Measurements from ENCODE around the gene C20orf96. TPM values are rescaled to one million over a fixed set of nuclear protein-coding genes. Genes with fewer than 3 reads are reported as not detected.

The C20orf96 gene
- total and polyA plus RNA-seq, 2 experiments from 2014 or later = 0.32 to 4.5 TPM

- H3K27me3 ChIP-seq (replicated peaks; ENCODE audit: insufficient read depth) = no peaks in the 10 kb centered on the region
- no peak overlapping the region for H3K27ac ChIP-seq
- no peaks in the 10 kb centered on the region for H3K9me3 ChIP-seq (ENCODE audit: low read depth)
- no peak overlapping the region for H3K4me3 ChIP-seq
- TF ChIP-seq EZH2phosphoT487 (IDR thresholded peaks at IDR 0.05; ENCODE audit: insufficient read depth, low read depth) (no peak), EZH2 (IDR thresholded peaks at IDR 0.05; ENCODE audit: insufficient read depth, poor library complexity, severe bottlenecking) (no peak)
- H3K4me2 ChIP-seq (ENCODE audit: unreplicated experiment) = no peak overlapping the region
- no peaks in the 10 kb centered on the region for H3K9me2 ChIP-seq (ENCODE audit: insufficient read depth)
- H2AFZ ChIP-seq = no peak overlapping the region
- DNase-seq = no peak
- H3K4me1 ChIP-seq (ENCODE audit: insufficient read depth) = peaks cover 6% of the 10 kb centered on the region
- H3F3A ChIP-seq (ENCODE audit: insufficient read depth) = peaks cover 7% of the 10 kb centered on the region; the same call in 1 of the 2 replicates
- H4K20me1 ChIP-seq (ENCODE audit: insufficient read depth) = peaks cover 11% of the 10 kb centered on the region; the same call in 1 of the 2 replicates
- WGBS, 2 experiments (ENCODE audit: low coverage in 1 of 2, low lambda C conversion rate in 2 of 2, missing lambda C conversion rate in 2 of 2) = 62 to 65% methylated on average over 13 of the region's 13 CpGs
- H3K9ac ChIP-seq = no peak overlapping the region
- in situ Hi-C loops (cut with MboI) = no loop called here
- H3K79me2 ChIP-seq (ENCODE audit: insufficient read depth) = peaks cover 46% of the 10 kb centered on the region
- no peaks in the 10 kb centered on the region for H3K36me3 ChIP-seq (ENCODE audit: low read depth)
These were observed 11.6 kb upstream of the C20orf96 start for GRCh38 chr20:301886-302848.

GRCh38 chr20:300345-300990 lies 9.9 kb upstream of the C20orf96 start:
- peak overlapping the region; percentile 92 for H3K4me3 ChIP-seq
- no peaks in the 10 kb centered on the region for H3K9me3 ChIP-seq (ENCODE audit: low read depth)
- TF ChIP-seq EZH2 (IDR thresholded peaks at IDR 0.05; ENCODE audit: insufficient read depth, poor library complexity, severe bottlenecking) = no peak
- no peak for TF ChIP-seq EZH2phosphoT487 (IDR thresholded peaks at IDR 0.05; ENCODE audit: insufficient read depth, low read depth)
- no peaks in the 10 kb centered on the region for H3K9me2 ChIP-seq (ENCODE audit: insufficient read depth)
- DNase-seq = peak; percentile 7
- H3K27ac ChIP-seq = no peak overlapping the region
- in situ Hi-C loops (cut with MboI) = no loop called here
- H2AFZ ChIP-seq = no peak overlapping the region
- no peaks in the 10 kb centered on the region for H3K36me3 ChIP-seq (ENCODE audit: low read depth)
- H3K4me2 ChIP-seq (ENCODE audit: unreplicated experiment) = peak overlapping the region; percentile 87
- H3K4me1 ChIP-seq (ENCODE audit: insufficient read depth) = peaks cover 15% of the 10 kb centered on the region
- WGBS, 2 experiments (ENCODE audit: low coverage in 1 of 2, low lambda C conversion rate in 2 of 2, missing lambda C conversion rate in 2 of 2) = 56% methylated on average over 10 of the region's 10 CpGs
- peaks cover 59% of the 10 kb centered on the region for H3K79me2 ChIP-seq (ENCODE audit: insufficient read depth)
- no peaks in the 10 kb centered on the region for H3K27me3 ChIP-seq (replicated peaks; ENCODE audit: insufficient read depth)
- H4K20me1 ChIP-seq (ENCODE audit: insufficient read depth) = peaks cover 11% of the 10 kb centered on the region; the same call in 1 of the 2 replicates
- H3K9ac ChIP-seq = peak overlapping the region; percentile 92; the same call in 1 of the 2 replicates
- peaks cover 11% of the 10 kb centered on the region; the same call in 1 of the 2 replicates for H3F3A ChIP-seq (ENCODE audit: insufficient read depth)

- H3K27ac ChIP-seq = peak overlapping the region; percentile 81
- no peaks in the 10 kb centered on the region for H3K27me3 ChIP-seq (replicated peaks; ENCODE audit: insufficient read depth)
- no peaks in the 10 kb centered on the region for H3K36me3 ChIP-seq (ENCODE audit: low read depth)
- peak overlapping the region; percentile 92 for H3K4me3 ChIP-seq
- TF ChIP-seq EZH2phosphoT487 (IDR thresholded peaks at IDR 0.05; ENCODE audit: insufficient read depth, low read depth) (no peak), EZH2 (IDR thresholded peaks at IDR 0.05; ENCODE audit: insufficient read depth, poor library complexity, severe bottlenecking) (no peak)
- H3K9ac ChIP-seq = peak overlapping the region; percentile 92
- peak overlapping the region; percentile 87 for H3K4me2 ChIP-seq (ENCODE audit: unreplicated experiment)
- H3K79me2 ChIP-seq (ENCODE audit: insufficient read depth) = peaks cover 59% of the 10 kb centered on the region
- H4K20me1 ChIP-seq (ENCODE audit: insufficient read depth) = peaks cover 11% of the 10 kb centered on the region; the same call in 1 of the 2 replicates
- in situ Hi-C loops (cut with MboI) = no loop called here
- no peak overlapping the region for H2AFZ ChIP-seq
- H3K9me3 ChIP-seq (ENCODE audit: low read depth) = no peaks in the 10 kb centered on the region
- no peak for DNase-seq
- 3% methylated on average over 15 of the region's 15 CpGs for WGBS, 2 experiments (ENCODE audit: low coverage in 1 of 2, low lambda C conversion rate in 2 of 2, missing lambda C conversion rate in 2 of 2)
- no peaks in the 10 kb centered on the region for H3K9me2 ChIP-seq (ENCODE audit: insufficient read depth)
- H3F3A ChIP-seq (ENCODE audit: insufficient read depth) = peaks cover 11% of the 10 kb centered on the region; the same call in 1 of the 2 replicates
- peaks cover 15% of the 10 kb centered on the region for H3K4me1 ChIP-seq (ENCODE audit: insufficient read depth)
These were observed 8.3 kb upstream of the C20orf96 start for GRCh38 chr20:298776-299391.

Data from GM23248 (cell line).